Endothelial cell of umbilical vein (primary cell): ENCODE results near the gene APCDD1L. TPM values are rescaled to one million over a fixed set of nuclear protein-coding genes. Genes with fewer than 3 reads are reported as not detected.

ENCODE experiments used
- BruUV-seq: library from RNA; stranded (reverse); fragments of 400-500 nt; replicated peaks from 2 replicates; lab custom pipeline; 2021; lab: Mats Ljungman, UMichigan
- CTCF ChIA-PET: fragments of 300-600, 350-600 bp; sonication (Branson Sonifier 250); formaldehyde crosslinking; loops from one replicate; lab custom pipeline; 2021; ENCODE audit warnings: antibody characterized with exemption, inconsistent platforms; lab: Charles Lee
- POLR2A ChIA-PET: fragments of 300-600, 350-600 bp; sonication (Branson Sonifier 250); formaldehyde crosslinking; loops from one replicate; lab custom pipeline; 2021; ENCODE audit warnings: antibody characterized with exemption, inconsistent platforms; lab: Charles Lee
- DNase-seq: peaks from one replicate; pipeline ENCODE4 v3.0.0-alpha.2; 2011; ENCODE audit warnings: low read depth, low spot score
- FAIRE-seq: peaks from 2 replicates; lab custom pipeline; 2011; peaks lifted over from hg19 to GRCh38; lab: Jason Lieb, UNC
- H2AFZ ChIP-seq: 2 replicates; pipeline ENCODE4 v1.6.0; 2012; ENCODE audit warnings: low read depth, low read length, control low read depth, inconsistent platforms
- H3K27ac ChIP-seq: 2 replicates; pipeline ENCODE4 v1.5.1; 2011; ENCODE audit warnings: low read depth, mild to moderate bottlenecking, control low read depth, low read length, moderate library complexity; ENCODE audit not compliant: insufficient read depth
- H3K27me3 ChIP-seq, 2 experiments: 2 replicates each; pipeline versions ENCODE4 v1.6.0 to v1.6.1; 2011; ENCODE audit warnings: low read length in 2 of 2, mixed read lengths in 1 of 2; ENCODE audit not compliant: control insufficient read depth in 2 of 2, insufficient read depth in 2 of 2
- H3K36me3 ChIP-seq, 2 experiments: 2 replicates in 1 of 2; 3 replicates in 1 of 2; pipeline ENCODE4 v1.5.1; 2011; ENCODE audit warnings: low read length in 2 of 2, mild to moderate bottlenecking in 1 of 2, moderate library complexity in 1 of 2; ENCODE audit not compliant: control insufficient read depth in 2 of 2, insufficient read depth in 2 of 2; ENCODE audit errors: extremely low read depth in 1 of 2
- H3K4me1 ChIP-seq: 3 replicates; pipeline ENCODE4 v1.5.1; 2011; ENCODE audit warnings: mild to moderate bottlenecking, low read length; ENCODE audit not compliant: control insufficient read depth, insufficient read depth; ENCODE audit errors: extremely low read depth
- H3K4me2 ChIP-seq: 2 replicates; pipeline ENCODE4 v1.6.1; 2011; ENCODE audit warnings: low read length, control low read depth, mixed read lengths; ENCODE audit not compliant: insufficient read depth
- H3K4me3 ChIP-seq, 3 experiments: fragments of 200-600 bp in 1 of 3; sonication (generic), shearing (Covaris generic) in 1 of 3; replicated peaks in 1 of 3; 2 replicates each; pipeline ENCODE4 v1.5.1; 2011 to 2016; ENCODE audit warnings: control low read depth in 3 of 3, low read length in 3 of 3, mild to moderate bottlenecking in 2 of 3, inconsistent platforms in 1 of 3, low read depth in 1 of 3, moderate library complexity in 1 of 3; ENCODE audit not compliant: insufficient read depth in 1 of 3
- H3K79me2 ChIP-seq: 2 replicates; pipeline ENCODE4 v1.6.0; 2012; ENCODE audit warnings: low read length, inconsistent platforms; ENCODE audit not compliant: control insufficient read depth, insufficient read depth
- H3K9ac ChIP-seq: replicated peaks from 2 replicates; pipeline ENCODE3; 2011; ENCODE audit warnings: low read length, control low read depth; ENCODE audit not compliant: insufficient read depth; ENCODE audit errors: extremely low read depth
- H3K9me1 ChIP-seq: replicated peaks from 3 replicates; pipeline ENCODE4 v1.6.0; 2011; ENCODE audit warnings: mild to moderate bottlenecking, low read length; ENCODE audit not compliant: control insufficient read depth, insufficient read depth; ENCODE audit errors: extremely low read depth
- H3K9me3 ChIP-seq: replicated peaks from 2 replicates; pipeline ENCODE4 v1.5.1; 2012; ENCODE audit warnings: low read length, inconsistent platforms; ENCODE audit not compliant: control insufficient read depth, insufficient read depth
- H4K20me1 ChIP-seq: replicated peaks from 2 replicates; pipeline ENCODE3; 2011; ENCODE audit warnings: mild to moderate bottlenecking, low read length; ENCODE audit not compliant: control insufficient read depth, insufficient read depth; ENCODE audit errors: extremely low read depth
- CTCF ChIP-seq, 2 donors: IDR thresholded peaks; 1 replicate in 1 of 2; 2 replicates in 1 of 2; pipeline ENCODE4 v1.5.1; 2011; ENCODE audit warnings: low read length in 2 of 2, mild to moderate bottlenecking in 2 of 2, moderate library complexity in 2 of 2, control low read depth in 1 of 2, inconsistent platforms in 1 of 2, low read depth in 1 of 2; ENCODE audit not compliant: insufficient read depth in 1 of 2; ENCODE audit errors: extremely low read depth in 1 of 2
- GATA2 ChIP-seq: IDR thresholded peaks from 2 replicates; pipeline ENCODE4 v1.7.0; 2011; ENCODE audit warnings: low read depth, mild to moderate bottlenecking, moderate library complexity, mixed read lengths, low read length; ENCODE audit not compliant: insufficient read length, insufficient read depth
- JUN ChIP-seq: IDR thresholded peaks from 2 replicates; pipeline ENCODE4 v1.6.1; 2011; ENCODE audit warnings: borderline replicate concordance, low read depth; ENCODE audit not compliant: insufficient read length, insufficient read depth
- MYC ChIP-seq: IDR thresholded peaks from one replicate; pipeline ENCODE4 v1.6.1; 2011; ENCODE audit warnings: mild to moderate bottlenecking, low read depth, low read length
- POLR2A ChIP-seq: IDR thresholded peaks from 2 replicates; pipeline ENCODE4 v1.6.1; 2012; ENCODE audit warnings: low read depth, mild to moderate bottlenecking, control low read depth, low read length
- dilution Hi-C: fragments of 300-500 bp; cut with MboI; formaldehyde crosslinking; loops from one replicate; pipeline ENCODE4 v1.15.0; 2019; ENCODE audit warnings: low sequenced_read_pairs; ENCODE audit not compliant: extremely low pct_ligation_motif_present
- intact Hi-C: fragments of 100-400 bp; cut with micrococcal nuclease; formaldehyde crosslinking; loops from one replicate; pipeline ENCODE4 v1.10.0; 2022
- polyA plus RNA-seq, 4 experiments: library from polyadenylated mRNA; depleted of rRNA in 3 of 4; stranded (reverse) in 3 of 4; unstranded in 1 of 4; fragments of >200 nt; gene quantifications; 2 replicates each; pipeline versions ENCODE4 v1.2.1 to v1.2.3, GENCODE V29; 2011 to 2012; ENCODE audit warnings: missing spikeins in 1 of 4
- total RNA-seq: library from RNA; stranded (reverse); gene quantifications from 2 replicates; pipeline ENCODE4 v1.2.3, GENCODE V29; 2021

Gene APCDD1L
- total and polyA plus RNA-seq, 2 donors (not counting 3 experiments of a cell fraction or from before 2014, with no cell fraction given), result 0.17 to 1.4 TPM

- no peak overlapping the region for H3K27ac ChIP-seq
- H3K36me3 ChIP-seq, result no peaks in the 10 kb centered on the region
- no peak overlapping the region for H3K4me2 ChIP-seq
- dilution Hi-C loops, result no loop called here
- no peak overlapping the region for H3K4me3 ChIP-seq
- no peak overlapping the region for H3K9ac ChIP-seq
- no peaks in the 10 kb centered on the region for H3K9me3 ChIP-seq
- H3K79me2 ChIP-seq, result no peaks in the 10 kb centered on the region
- no peak for DNase-seq
- intact Hi-C loops, result no loop called here
- H2AFZ ChIP-seq, result no peak overlapping the region
- FAIRE-seq, result no peak
- peaks cover 8% of the 10 kb centered on the region for H3K4me1 ChIP-seq
- H3K9me1 ChIP-seq, result no peaks in the 10 kb centered on the region
- CTCF ChIA-PET, result interaction anchor here (1.5 kb wide), 1 partner anchor 10 kb away, joined by 3 read pairs; no protein-coding TSS in a partner anchor
- H4K20me1 ChIP-seq, result no peaks in the 10 kb centered on the region
- no TSS peak for BruUV-seq
- POLR2A ChIA-PET, result no interaction called here
- TF ChIP-seq MYC (no peak), CTCF (IDR thresholded peaks at IDR 0.05; ENCODE audit: extremely low read depth in 1 of 2, insufficient read depth in 1 of 2, low read depth in 1 of 2, low read length in 2 of 2) (no peak), GATA2 (no peak), JUN (no peak), POLR2A (no peak)
- no peaks in the 10 kb centered on the region for H3K27me3 ChIP-seq
Observed at GRCh38 chr20:58558486-58559367, 43.5 kb upstream of the APCDD1L start.
